ENCODE results near the gene DNAH17.

DNAH17 gene

DNA sequence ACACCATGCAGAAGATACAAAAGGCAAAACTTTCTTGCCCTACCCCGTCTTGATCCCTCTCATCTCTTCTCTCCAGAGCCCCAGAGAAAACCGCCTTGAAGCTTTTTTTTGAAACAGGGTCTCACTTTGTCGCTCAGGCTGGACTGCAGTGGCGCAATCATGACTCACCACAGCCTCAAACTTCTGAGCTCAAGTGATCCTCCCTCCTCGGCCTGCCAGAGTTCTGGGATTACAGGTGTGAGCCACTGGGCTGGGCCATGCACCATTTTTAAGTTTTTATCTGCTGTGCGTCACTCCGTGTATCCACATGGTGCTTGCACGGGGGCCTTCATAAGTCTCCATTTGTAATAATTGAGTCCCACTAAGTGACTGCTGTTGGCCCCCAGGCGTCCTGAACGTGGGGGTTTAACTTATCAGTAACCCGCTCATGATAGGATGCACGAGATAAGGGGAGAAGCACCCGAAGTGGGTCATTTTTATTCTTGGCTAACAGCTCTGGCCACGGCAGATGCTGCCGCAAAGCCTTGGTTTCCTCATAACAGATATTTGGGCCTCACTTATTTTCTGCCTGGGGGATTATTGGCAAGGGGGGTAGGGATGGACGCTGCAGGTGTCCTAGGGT is 8.6 kb downstream of the DNAH17 start:
- in situ Hi-C loops (cut with MboI; ENCODE audit: low sequenced_read_pairs, unreplicated experiment), result no loop called here
- DNase-seq (ENCODE audit: low spot score), result no peak
- TF ChIP-seq, protein P1, sequence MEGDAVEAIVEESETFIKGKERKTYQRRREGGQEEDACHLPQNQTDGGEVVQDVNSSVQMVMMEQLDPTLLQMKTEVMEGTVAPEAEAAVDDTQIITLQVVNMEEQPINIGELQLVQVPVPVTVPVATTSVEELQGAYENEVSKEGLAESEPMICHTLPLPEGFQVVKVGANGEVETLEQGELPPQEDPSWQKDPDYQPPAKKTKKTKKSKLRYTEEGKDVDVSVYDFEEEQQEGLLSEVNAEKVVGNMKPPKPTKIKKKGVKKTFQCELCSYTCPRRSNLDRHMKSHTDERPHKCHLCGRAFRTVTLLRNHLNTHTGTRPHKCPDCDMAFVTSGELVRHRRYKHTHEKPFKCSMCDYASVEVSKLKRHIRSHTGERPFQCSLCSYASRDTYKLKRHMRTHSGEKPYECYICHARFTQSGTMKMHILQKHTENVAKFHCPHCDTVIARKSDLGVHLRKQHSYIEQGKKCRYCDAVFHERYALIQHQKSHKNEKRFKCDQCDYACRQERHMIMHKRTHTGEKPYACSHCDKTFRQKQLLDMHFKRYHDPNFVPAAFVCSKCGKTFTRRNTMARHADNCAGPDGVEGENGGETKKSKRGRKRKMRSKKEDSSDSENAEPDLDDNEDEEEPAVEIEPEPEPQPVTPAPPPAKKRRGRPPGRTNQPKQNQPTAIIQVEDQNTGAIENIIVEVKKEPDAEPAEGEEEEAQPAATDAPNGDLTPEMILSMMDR (IDR thresholded peaks at IDR 0.05; ENCODE audit: borderline replicate concordance, control extremely low read depth, extremely low read depth, insufficient read depth, missing control alignments), result no peak

DNA sequence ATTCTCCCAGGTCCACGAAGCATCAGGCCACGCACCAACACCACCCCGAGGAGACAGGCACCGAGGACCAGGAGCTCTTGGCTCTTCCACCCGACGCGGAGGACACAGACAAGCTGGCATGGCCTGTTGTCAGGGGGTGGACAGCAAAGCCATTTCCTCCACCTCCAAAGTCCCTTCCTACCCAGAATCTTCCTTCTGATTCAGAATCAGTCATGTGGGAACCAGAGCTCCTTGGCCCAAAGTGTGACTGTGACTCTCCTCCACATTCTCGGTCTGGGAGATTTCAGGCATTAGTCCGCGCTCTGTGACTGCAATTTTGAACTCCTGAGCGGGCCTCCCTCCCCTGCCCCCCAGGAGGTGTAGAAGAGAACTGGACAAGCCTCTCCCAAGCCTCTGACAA is 9.2 kb downstream of the DNAH17 start:
- in situ Hi-C loops (cut with MboI; ENCODE audit: low sequenced_read_pairs, unreplicated experiment), result no loop called here
- DNase-seq (ENCODE audit: low spot score), result no peak
- TF ChIP-seq, protein P1 (IDR thresholded peaks at IDR 0.05; ENCODE audit: borderline replicate concordance, control extremely low read depth, extremely low read depth, insufficient read depth, missing control alignments), result no peak

DNA sequence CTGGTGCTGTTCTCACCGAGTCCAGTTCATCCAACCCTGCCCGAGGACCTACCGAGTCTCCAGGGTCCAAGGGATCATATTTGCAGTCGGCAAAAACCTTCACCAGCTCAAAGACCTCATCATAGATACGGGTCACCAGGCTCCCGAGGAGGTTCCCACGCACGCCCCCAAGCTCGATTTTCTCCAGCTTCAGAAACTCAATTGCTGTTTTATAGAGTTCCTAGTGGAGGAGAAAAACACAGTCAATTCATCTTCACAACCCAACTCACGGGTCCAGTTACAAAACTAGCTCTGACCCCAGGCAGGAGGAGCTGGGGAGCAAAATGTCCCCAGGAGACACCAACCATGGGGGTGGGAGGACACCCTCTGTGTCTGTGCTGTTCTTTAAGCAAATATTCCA is 10.2 kb downstream of the DNAH17 start:
- in situ Hi-C loops (cut with MboI; ENCODE audit: low sequenced_read_pairs, unreplicated experiment), result no loop called here
- TF ChIP-seq, protein P1 (IDR thresholded peaks at IDR 0.05; ENCODE audit: borderline replicate concordance, control extremely low read depth, extremely low read depth, insufficient read depth, missing control alignments), result no peak

DNA sequence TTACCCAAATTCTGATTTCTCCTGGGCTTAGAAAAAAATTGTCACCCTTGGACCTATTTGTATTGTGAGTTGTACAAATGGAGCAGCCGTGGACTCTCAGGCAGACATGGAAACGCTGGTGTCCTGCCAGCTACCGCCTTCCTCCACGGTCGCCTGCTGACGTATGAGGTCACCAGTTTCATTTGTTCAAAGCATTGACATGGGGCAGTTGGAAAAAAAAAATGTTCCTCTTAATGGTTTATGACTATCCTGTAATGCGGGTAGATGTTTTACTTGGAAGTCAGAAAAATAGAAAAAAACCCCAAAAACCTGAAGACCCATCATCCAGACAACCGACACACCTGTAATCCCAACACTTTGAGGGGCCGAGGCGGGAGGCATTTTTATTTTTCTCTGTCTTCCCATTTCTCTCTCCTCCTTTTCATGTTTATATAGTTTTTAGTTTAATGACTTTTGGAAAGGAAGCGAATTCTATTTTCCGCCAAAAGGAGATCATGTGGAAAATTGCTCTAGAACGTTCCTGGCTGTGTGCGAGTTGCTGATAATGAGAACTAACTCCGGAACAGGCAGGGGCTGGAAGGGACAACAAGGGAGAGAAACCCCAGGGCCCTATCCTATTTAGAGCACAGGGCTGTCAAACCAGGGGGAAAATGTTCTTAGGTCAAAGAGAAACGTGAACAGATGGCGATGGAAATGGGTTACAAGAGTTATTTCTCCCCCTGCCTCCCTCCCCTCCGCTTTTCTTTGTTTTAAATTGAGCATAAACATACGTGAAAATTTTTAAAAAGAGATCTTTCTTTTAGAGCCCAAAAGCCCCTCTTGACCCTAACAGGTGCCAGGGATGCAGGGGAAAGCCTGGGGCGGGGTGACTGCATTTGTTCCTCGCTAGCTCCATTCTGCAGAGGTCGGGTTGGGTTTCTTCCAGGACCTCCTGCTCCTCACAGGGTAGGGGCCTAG is 13.7 kb downstream of the DNAH17 start:
- TF ChIP-seq, protein P1 (IDR thresholded peaks at IDR 0.05; ENCODE audit: borderline replicate concordance, control extremely low read depth, extremely low read depth, insufficient read depth, missing control alignments), result no peak
- DNase-seq (ENCODE audit: low spot score), result no peak
- in situ Hi-C loops (cut with MboI; ENCODE audit: low sequenced_read_pairs, unreplicated experiment), result no loop called here

More for the DNA sequence above, 10.2 kb downstream of the DNAH17 start:
- DNase-seq (ENCODE audit: low spot score), result no peak

DNA sequence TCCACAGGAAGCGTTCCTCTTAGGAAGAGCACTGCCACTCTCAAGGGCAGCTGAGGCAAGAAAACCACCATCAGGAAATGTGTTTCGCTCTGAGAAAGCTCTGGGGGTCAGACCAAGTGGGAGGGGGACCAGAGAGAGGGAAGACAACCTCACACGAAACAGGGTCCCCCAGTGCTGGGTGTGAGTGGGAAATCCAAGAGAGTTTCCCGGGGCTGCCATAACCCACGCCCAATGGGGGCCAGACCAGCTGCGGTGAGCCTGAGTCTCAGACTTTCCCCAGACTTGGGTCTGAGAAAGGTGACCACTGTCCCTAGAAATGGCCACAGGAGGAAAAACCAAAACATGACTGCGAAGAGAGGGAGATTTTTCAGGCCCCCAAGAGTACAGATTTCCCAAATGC is 14.5 kb downstream of the DNAH17 start:
- TF ChIP-seq, protein P1 (IDR thresholded peaks at IDR 0.05; ENCODE audit: borderline replicate concordance, control extremely low read depth, extremely low read depth, insufficient read depth, missing control alignments), result no peak
- DNase-seq (ENCODE audit: low spot score), result no peak
- in situ Hi-C loops (cut with MboI; ENCODE audit: low sequenced_read_pairs, unreplicated experiment), result no loop called here

DNA sequence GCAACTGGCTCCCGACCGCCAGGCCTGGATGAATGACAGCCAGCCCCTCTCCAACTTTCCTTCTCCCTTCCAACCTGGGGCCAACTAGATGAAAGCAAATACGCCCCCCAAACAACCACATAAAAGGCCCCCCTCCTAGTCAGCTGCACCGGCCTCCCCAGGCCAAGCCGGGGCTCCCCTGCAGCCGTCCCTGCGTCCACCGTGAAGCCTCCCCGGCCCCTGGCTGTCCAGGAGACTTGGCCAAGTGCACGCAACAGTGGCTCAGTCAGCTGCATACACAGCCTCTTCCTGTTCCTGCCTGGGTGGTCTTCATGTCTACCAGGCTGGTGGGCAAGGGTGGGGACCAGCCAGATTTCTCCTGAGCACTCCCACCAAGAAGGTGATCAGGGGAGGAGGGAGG is 16.0 kb downstream of the DNAH17 start:
- no peak for DNase-seq (ENCODE audit: low spot score)
- in situ Hi-C loops (cut with MboI; ENCODE audit: low sequenced_read_pairs, unreplicated experiment), result no loop called here
- TF ChIP-seq, protein P1 (IDR thresholded peaks at IDR 0.05; ENCODE audit: borderline replicate concordance, control extremely low read depth, extremely low read depth, insufficient read depth, missing control alignments), result no peak

All from GM13976 (cell line).